Testis (tissue), 2 donors: ENCODE measurements around the gene RAB7A.

Experiments used
- CTCF ChIP-seq, 3 experiments: fragments of 450-650 bp in 2 of 3; fragments of 200-600 bp in 1 of 3; sonication (generic) in 1 of 3; IDR thresholded peaks; one replicate each; pipeline ENCODE4 v1.5.1; 2016 to 2019; ENCODE audit warnings: antibody characterized with exemption in 3 of 3, mild to moderate bottlenecking in 2 of 3, moderate library complexity in 1 of 3
- POLR2A ChIP-seq: fragments of 450-650 bp; IDR thresholded peaks from one replicate; pipeline ENCODE4 v1.6.1; 2017; ENCODE audit warnings: antibody characterized with exemption, mild to moderate bottlenecking, moderate library complexity

- TF ChIP-seq POLR2A (no peak), CTCF (IDR thresholded peaks at IDR 0.05) (no peak)
These were observed 58.9 kb downstream of the RAB7A start for GRCh38 chr3:128784843-128785242.
